Loucy (cell line): ENCODE data around the gene FGD3.
A peak's percentile ranks its signal among the peaks of the same experiment; 100 is the strongest.

Experiments
- H2AFZ ChIP-seq: fragments of 200-600 bp; sonication (generic); 2 replicates; pipeline ENCODE4 v1.6.0; 2016; ENCODE audit warnings: antibody characterized with exemption, mild to moderate bottlenecking, low read length, moderate library complexity
- H3F3A ChIP-seq: fragments of 200-600 bp; 2 replicates; pipeline ENCODE4 v1.6.0; 2016; ENCODE audit warnings: antibody characterized with exemption, low read depth, mild to moderate bottlenecking
- H3K27me3 ChIP-seq: fragments of 200-600 bp; sonication (generic); 2 replicates; pipeline ENCODE4 v1.6.1; 2014; ENCODE audit warnings: low read length, mild to moderate bottlenecking; ENCODE audit not compliant: insufficient read depth, poor library complexity, severe bottlenecking
- H3K36me3 ChIP-seq: fragments of 200-600 bp; sonication (generic); 2 replicates; pipeline ENCODE4 v1.6.1; 2016; ENCODE audit warnings: low read length; ENCODE audit not compliant: insufficient read depth
- H3K4me1 ChIP-seq: fragments of 200-600 bp; sonication (generic); 2 replicates; pipeline ENCODE4 v1.5.1; 2014; ENCODE audit warnings: low read length, mild to moderate bottlenecking; ENCODE audit not compliant: insufficient read depth, poor library complexity, severe bottlenecking
- H3K4me2 ChIP-seq: fragments of 200-600 bp; sonication (generic); 2 replicates; pipeline ENCODE4 v1.6.0; 2014; ENCODE audit warnings: antibody characterized with exemption, low read length, low read depth, mild to moderate bottlenecking; ENCODE audit not compliant: poor library complexity, severe bottlenecking
- H3K4me3 ChIP-seq: fragments of 200-600 bp; sonication (generic); 2 replicates; pipeline ENCODE4 v1.5.1; 2014; ENCODE audit warnings: low read length, mild to moderate bottlenecking, mixed read lengths; ENCODE audit not compliant: poor library complexity, severe bottlenecking
- H3K79me2 ChIP-seq: fragments of 200-600 bp; sonication (generic); 2 replicates; pipeline ENCODE4 v1.6.1; 2014; ENCODE audit warnings: low read length; ENCODE audit not compliant: insufficient read depth
- H3K9ac ChIP-seq: fragments of 200-600 bp; sonication (generic); 2 replicates; pipeline ENCODE4 v1.6.0; 2014; ENCODE audit warnings: mild to moderate bottlenecking, low read depth, low read length, moderate library complexity; ENCODE audit not compliant: poor library complexity, severe bottlenecking
- H3K9me2 ChIP-seq: fragments of 200-600 bp; sonication (generic); replicated peaks from 2 replicates; pipeline ENCODE4 v1.6.1; 2016; ENCODE audit warnings: low read depth, low read length, mixed read lengths
- H3K9me3 ChIP-seq: fragments of 200-600 bp; sonication (generic); 2 replicates; pipeline ENCODE4 v1.6.1; 2014; ENCODE audit warnings: mild to moderate bottlenecking, antibody characterized with exemption, low read length, low read depth; ENCODE audit not compliant: insufficient read depth
- H4K20me1 ChIP-seq: fragments of 200-600 bp; sonication (generic); 2 replicates; pipeline ENCODE4 v1.6.0; 2014; ENCODE audit warnings: antibody characterized with exemption, low read length, mild to moderate bottlenecking; ENCODE audit not compliant: insufficient read depth, poor library complexity, severe bottlenecking
- EZH2phosphoT487 ChIP-seq: fragments of 200-600 bp; IDR thresholded peaks from 2 replicates; pipeline ENCODE4 v1.6.1; 2018; ENCODE audit warnings: antibody characterized with exemption, mild to moderate bottlenecking, moderate library complexity, borderline replicate concordance
- TF ChIP-seq, protein P1 (sequence below): fragments of 200-600 bp; sonication (generic); conservative IDR thresholded peaks from 2 replicates; pipeline ENCODE4 v1.5.1; 2014; ENCODE audit warnings: mild to moderate bottlenecking, antibody characterized with exemption, low read length

The FGD3 gene

GRCh38 chr9:92948038-92948534 lies 763 bp downstream of the FGD3 start:
- no peaks in the 10 kb centered on the region for H4K20me1 ChIP-seq
- H2AFZ ChIP-seq: no peak overlapping the region
- no peaks in the 10 kb centered on the region for H3F3A ChIP-seq
- H3K4me1 ChIP-seq: peaks cover 2% of the 10 kb centered on the region
- no peaks in the 10 kb centered on the region for H3K9me2 ChIP-seq
- peaks cover 6% of the 10 kb centered on the region for H3K27me3 ChIP-seq
- H3K36me3 ChIP-seq: no peaks in the 10 kb centered on the region
- H3K79me2 ChIP-seq: no peaks in the 10 kb centered on the region
- H3K9me3 ChIP-seq: no peaks in the 10 kb centered on the region
- H3K9ac ChIP-seq: no peak overlapping the region
- peak overlapping the region; percentile 69 for H3K4me3 ChIP-seq
- peak overlapping the region; percentile 82 for H3K4me2 ChIP-seq
- TF ChIP-seq, protein P1, sequence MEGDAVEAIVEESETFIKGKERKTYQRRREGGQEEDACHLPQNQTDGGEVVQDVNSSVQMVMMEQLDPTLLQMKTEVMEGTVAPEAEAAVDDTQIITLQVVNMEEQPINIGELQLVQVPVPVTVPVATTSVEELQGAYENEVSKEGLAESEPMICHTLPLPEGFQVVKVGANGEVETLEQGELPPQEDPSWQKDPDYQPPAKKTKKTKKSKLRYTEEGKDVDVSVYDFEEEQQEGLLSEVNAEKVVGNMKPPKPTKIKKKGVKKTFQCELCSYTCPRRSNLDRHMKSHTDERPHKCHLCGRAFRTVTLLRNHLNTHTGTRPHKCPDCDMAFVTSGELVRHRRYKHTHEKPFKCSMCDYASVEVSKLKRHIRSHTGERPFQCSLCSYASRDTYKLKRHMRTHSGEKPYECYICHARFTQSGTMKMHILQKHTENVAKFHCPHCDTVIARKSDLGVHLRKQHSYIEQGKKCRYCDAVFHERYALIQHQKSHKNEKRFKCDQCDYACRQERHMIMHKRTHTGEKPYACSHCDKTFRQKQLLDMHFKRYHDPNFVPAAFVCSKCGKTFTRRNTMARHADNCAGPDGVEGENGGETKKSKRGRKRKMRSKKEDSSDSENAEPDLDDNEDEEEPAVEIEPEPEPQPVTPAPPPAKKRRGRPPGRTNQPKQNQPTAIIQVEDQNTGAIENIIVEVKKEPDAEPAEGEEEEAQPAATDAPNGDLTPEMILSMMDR: no peak
- no peak for TF ChIP-seq EZH2phosphoT487

- H3K9ac ChIP-seq: no peak overlapping the region
- peaks cover 8% of the 10 kb centered on the region for H3K4me1 ChIP-seq
- H3K4me3 ChIP-seq: no peak overlapping the region
- no peaks in the 10 kb centered on the region for H3F3A ChIP-seq
- H4K20me1 ChIP-seq: no peaks in the 10 kb centered on the region
- no peaks in the 10 kb centered on the region for H3K9me3 ChIP-seq
- no peak overlapping the region for H2AFZ ChIP-seq
- no peaks in the 10 kb centered on the region for H3K9me2 ChIP-seq
- H3K36me3 ChIP-seq: no peaks in the 10 kb centered on the region
- TF ChIP-seq, protein P1: no peak
- no peak for TF ChIP-seq EZH2phosphoT487
- peaks cover 6% of the 10 kb centered on the region for H3K27me3 ChIP-seq
- no peak overlapping the region for H3K4me2 ChIP-seq
- no peaks in the 10 kb centered on the region for H3K79me2 ChIP-seq
Measured at GRCh38 chr9:92948632-92949031, 1.3 kb downstream of the FGD3 start.

- H3K4me3 ChIP-seq: no peak overlapping the region
- H3K9me2 ChIP-seq: no peaks in the 10 kb centered on the region
- H4K20me1 ChIP-seq: no peaks in the 10 kb centered on the region
- no peaks in the 10 kb centered on the region for H3F3A ChIP-seq
- no peaks in the 10 kb centered on the region for H3K9me3 ChIP-seq
- H3K4me2 ChIP-seq: no peak overlapping the region
- H3K79me2 ChIP-seq: no peaks in the 10 kb centered on the region
- H2AFZ ChIP-seq: no peak overlapping the region
- no peaks in the 10 kb centered on the region for H3K36me3 ChIP-seq
- TF ChIP-seq, protein P1: no peak
- TF ChIP-seq EZH2phosphoT487: no peak
- no peak overlapping the region for H3K9ac ChIP-seq
- H3K4me1 ChIP-seq: peaks cover 16% of the 10 kb centered on the region
- peaks cover 6% of the 10 kb centered on the region for H3K27me3 ChIP-seq
Measured at GRCh38 chr9:92949266-92949982, 2.1 kb downstream of the FGD3 start.
